Measurements from ENCODE around the gene IQGAP2. TPM values are rescaled to one million over a fixed set of nuclear protein-coding genes. Genes with fewer than 3 reads are reported as not detected.
A peak's percentile ranks its signal among the peaks of the same experiment; 100 is the strongest.

The IQGAP2 gene
- polyA plus RNA-seq, 3 donors, result 72.4 to 95.7 (median 83.7) TPM

- DNase-seq (ENCODE audit: low read depth in 3 of 3, low spot score in 2 of 3), result no peak
Observed at GRCh38 chr5:76472335-76473008, 69.4 kb downstream of the IQGAP2 start.

- DNase-seq (ENCODE audit: low read depth in 3 of 3, low spot score in 2 of 3), result no peak
Observed at GRCh38 chr5:76473009-76473336, 69.9 kb downstream of the IQGAP2 start.

- DNase-seq (ENCODE audit: low read depth in 3 of 3, low spot score in 2 of 3), result no peak
Observed at GRCh38 chr5:76473661-76474060, 70.6 kb downstream of the IQGAP2 start.

GRCh38 chr5:76474377-76474776, 71.3 kb downstream of the IQGAP2 start:
- no peak for DNase-seq (ENCODE audit: low read depth in 3 of 3, low spot score in 2 of 3)

- DNase-seq (ENCODE audit: low read depth in 3 of 3, low spot score in 2 of 3), result no peak
Observed at GRCh38 chr5:76475385-76475784, 72.3 kb downstream of the IQGAP2 start.

- DNase-seq (ENCODE audit: low read depth in 3 of 3, low spot score in 2 of 3), result no peak
Observed at GRCh38 chr5:76475936-76476335, 72.9 kb downstream of the IQGAP2 start.

GRCh38 chr5:76476474-76477038, 73.5 kb downstream of the IQGAP2 start:
- peak in 1 of 3 donors; percentile 6 for DNase-seq (ENCODE audit: low read depth in 3 of 3, low spot score in 2 of 3)

- no peak for DNase-seq (ENCODE audit: low read depth in 3 of 3, low spot score in 2 of 3)
Observed at GRCh38 chr5:76477061-76477460, 74.0 kb downstream of the IQGAP2 start.

- no peak for DNase-seq (ENCODE audit: low read depth in 3 of 3, low spot score in 2 of 3)
Observed at GRCh38 chr5:76477571-76477970, 74.5 kb downstream of the IQGAP2 start.

- no peak for DNase-seq (ENCODE audit: low read depth in 3 of 3, low spot score in 2 of 3)
Observed at GRCh38 chr5:76479281-76479680, 76.2 kb downstream of the IQGAP2 start.

GRCh38 chr5:76479973-76480667, 77.0 kb downstream of the IQGAP2 start:
- DNase-seq (ENCODE audit: low read depth in 3 of 3, low spot score in 2 of 3), result no peak

GRCh38 chr5:76482984-76483383, 79.9 kb downstream of the IQGAP2 start:
- DNase-seq (ENCODE audit: low read depth in 3 of 3, low spot score in 2 of 3), result no peak

GRCh38 chr5:76483433-76483832, 80.3 kb downstream of the IQGAP2 start:
- no peak for DNase-seq (ENCODE audit: low read depth in 3 of 3, low spot score in 2 of 3)

- DNase-seq (ENCODE audit: low read depth in 3 of 3, low spot score in 2 of 3), result no peak
Observed at GRCh38 chr5:76483881-76484280, 80.8 kb downstream of the IQGAP2 start.

GRCh38 chr5:76485511-76485910, 82.4 kb downstream of the IQGAP2 start:
- no peak for DNase-seq (ENCODE audit: low read depth in 3 of 3, low spot score in 2 of 3)

- DNase-seq (ENCODE audit: low read depth in 3 of 3, low spot score in 2 of 3), result no peak
Observed at GRCh38 chr5:76487386-76487785, 84.3 kb downstream of the IQGAP2 start.

GRCh38 chr5:76487821-76488220, 84.7 kb downstream of the IQGAP2 start:
- DNase-seq (ENCODE audit: low read depth in 3 of 3, low spot score in 2 of 3), result no peak

GRCh38 chr5:76488969-76489368, 85.9 kb downstream of the IQGAP2 start:
- DNase-seq (ENCODE audit: low read depth in 3 of 3, low spot score in 2 of 3), result no peak

- DNase-seq (ENCODE audit: low read depth in 3 of 3, low spot score in 2 of 3), result no peak
Observed at GRCh38 chr5:76489877-76490688, 87.0 kb downstream of the IQGAP2 start.

GRCh38 chr5:76490960-76491359, 87.9 kb downstream of the IQGAP2 start:
- no peak for DNase-seq (ENCODE audit: low read depth in 3 of 3, low spot score in 2 of 3)

GRCh38 chr5:76492819-76493189, 89.7 kb downstream of the IQGAP2 start:
- no peak for DNase-seq (ENCODE audit: low read depth in 3 of 3, low spot score in 2 of 3)

Data from right renal cortex interstitium (tissue), 3 donors.